ENCODE measurements around the gene SMIM32.

Gene SMIM32

DNA sequence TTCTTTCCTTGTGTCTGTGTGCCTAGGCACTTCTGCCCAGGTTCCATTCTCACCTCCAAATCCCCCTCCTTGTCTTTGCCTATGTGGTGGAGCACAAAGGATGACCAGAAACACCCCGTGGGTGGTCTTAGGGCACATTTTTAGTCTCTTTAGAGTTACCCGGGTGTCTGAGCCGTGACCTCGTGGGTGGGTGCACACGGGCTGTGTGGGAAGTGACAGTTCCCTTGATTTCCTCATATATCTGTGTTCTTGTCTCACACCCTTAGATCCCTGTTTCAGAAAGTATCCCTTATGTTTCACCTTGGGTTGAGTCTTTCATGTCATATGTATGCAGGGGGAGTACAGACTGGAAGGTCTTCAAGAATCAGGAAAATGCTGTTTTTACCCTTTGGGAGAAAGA, 13.4 kb upstream of the SMIM32 start:
- no peak for DNase-seq

DNA sequence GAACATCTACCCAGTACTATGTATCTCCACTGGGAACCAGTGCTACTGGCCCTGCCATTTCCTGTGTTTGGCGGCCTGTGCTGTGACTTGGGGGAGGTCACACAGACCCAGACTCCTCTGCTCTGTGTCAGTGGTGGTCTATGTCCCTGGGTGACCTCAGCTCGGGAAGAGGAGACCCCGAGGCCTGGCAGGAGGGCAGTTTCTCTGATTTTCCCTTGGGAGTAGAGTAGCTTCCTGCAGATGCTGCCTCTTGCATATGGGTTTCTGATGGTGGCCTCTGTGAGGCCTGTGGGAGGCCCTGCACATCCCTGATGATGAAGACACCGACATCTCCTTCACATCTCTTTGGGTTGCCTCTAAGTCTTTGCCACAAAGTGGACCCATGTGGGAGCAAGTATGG, 13.0 kb upstream of the SMIM32 start:
- no peak for DNase-seq

DNA sequence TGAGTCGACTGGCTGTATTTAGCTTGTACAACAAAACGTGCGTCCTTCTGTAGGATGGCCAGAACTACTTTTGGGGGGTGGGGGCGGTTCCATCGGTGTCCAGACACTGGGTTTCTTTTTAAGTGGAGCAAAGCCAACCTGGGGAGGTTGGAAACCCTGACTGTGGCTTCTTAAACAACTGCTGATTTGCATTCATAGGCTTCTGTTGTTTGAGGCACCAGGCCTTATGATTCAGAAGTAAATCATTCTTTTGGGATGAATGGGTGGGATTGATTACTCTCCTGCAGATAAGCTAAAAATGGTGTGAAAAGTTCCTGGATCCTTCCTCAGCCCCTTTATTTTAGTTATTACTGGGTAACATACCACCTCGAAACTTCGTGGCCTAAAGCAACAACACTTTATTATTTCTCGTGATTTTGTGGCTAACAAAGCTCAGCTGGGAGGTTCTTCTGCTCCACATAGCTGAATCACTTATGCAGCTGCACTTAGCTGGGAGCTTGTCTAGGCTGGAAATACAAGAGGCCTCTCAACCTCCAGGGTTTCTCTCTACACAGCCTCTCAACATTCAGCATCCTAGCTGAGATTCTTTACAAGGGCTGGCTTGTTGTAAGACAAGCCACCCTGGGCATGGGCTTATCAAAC, 12.2 kb upstream of the SMIM32 start:
- no peak for DNase-seq

DNA sequence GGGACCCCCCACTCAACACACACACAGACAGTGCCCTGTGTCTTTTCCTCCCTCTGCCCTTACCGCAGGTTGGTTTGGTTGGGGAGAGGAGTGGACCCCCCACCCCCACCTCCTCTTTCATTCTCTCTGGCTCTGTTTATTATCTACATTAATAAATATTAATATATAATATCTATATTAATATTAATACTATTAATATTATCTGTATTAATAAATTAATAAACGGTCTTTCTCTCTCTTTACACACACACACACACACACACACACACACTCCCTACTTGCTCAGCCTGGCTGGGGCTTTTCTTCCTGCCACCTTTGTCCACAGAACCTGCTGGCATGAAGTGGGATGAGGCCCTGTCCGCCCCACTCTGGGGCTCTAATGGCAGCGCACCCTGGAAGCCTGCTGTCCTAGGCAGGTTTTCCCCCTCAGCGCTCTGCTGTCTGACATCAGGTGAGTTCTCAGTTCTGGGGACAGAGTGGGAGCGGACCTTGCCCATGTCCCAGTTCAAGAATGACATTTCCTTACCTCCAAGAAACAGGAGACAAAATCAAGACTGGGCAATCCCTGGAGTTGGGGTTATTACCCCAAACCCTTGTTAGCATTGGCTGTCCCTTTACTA, 10.5 kb upstream of the SMIM32 start:
- DNase-seq: no peak

DNA sequence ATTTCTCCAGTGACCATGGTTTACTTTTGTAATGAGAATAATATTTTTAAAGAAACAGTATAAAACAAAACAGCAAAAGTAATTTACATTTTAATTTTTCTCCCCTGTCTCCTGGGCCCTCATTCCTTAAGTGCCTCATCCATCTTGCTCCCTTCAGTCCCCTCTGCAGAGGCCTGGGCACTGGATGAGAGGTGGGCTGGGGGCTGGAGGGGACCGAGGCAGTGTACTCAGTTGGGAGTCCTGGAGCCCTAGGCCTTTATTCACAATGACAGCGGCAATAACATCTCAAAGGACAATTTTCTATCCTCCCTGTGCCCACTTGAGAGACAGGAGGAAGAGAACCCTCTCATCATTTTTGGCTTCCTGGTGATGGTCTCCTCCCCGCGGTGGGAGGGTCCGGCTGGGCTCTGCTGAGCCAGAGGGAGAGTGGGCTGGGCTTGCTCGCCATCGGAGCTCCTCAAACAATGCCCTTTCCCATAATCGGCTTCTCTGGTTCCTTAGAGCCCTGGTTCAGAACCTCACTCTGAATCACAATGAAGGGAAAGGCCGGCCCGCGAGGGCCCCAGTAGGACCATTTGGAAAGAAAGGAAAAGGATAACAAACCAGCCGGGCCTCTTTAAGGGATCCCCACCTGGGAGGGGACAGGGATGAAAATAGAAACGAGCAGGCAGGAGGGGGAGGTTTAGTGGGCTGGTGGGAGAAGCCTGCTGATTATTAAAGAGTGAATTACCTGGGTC, 9.7 kb upstream of the SMIM32 start:
- no peak for DNase-seq

DNA sequence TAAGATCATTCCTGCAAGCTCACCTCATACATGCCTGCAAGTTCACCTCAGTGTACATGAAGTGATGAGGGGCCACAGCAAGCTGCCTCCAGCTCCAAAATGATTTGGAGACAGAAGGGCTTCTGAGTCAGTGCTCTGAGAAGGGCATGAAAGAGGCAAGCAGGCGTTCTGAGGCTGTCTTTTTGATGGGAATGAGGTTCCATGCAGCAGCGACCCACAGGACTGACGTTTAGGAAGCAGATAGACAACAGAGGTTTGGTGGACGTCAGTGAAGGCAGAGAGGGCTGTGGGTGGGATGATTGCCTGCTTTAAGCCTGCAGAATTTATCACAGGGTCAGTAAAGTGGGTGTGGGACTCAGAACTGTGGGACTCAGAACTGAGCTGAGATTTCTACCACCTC, 8.9 kb upstream of the SMIM32 start:
- no peak for DNase-seq

DNA sequence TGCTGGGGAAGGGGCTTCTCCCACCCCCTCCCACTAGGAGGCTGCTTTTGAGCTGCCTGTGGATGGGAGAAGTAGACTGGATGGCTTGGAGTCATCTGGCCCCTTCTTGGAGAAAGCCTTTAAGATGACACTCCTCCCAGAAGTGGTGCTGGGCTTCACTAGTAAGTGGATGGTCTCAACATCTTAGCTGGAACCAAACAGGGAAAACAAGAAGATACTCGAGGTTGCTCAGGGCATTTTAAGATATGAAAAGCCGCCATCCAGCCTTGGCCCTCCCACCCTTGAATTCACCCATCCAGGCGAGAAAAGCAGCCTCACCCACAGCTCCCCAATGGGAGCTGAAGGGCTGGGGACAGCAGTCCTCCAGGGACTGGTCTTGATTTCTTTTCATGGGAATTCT, 7.8 kb upstream of the SMIM32 start:
- DNase-seq: no peak

DNA sequence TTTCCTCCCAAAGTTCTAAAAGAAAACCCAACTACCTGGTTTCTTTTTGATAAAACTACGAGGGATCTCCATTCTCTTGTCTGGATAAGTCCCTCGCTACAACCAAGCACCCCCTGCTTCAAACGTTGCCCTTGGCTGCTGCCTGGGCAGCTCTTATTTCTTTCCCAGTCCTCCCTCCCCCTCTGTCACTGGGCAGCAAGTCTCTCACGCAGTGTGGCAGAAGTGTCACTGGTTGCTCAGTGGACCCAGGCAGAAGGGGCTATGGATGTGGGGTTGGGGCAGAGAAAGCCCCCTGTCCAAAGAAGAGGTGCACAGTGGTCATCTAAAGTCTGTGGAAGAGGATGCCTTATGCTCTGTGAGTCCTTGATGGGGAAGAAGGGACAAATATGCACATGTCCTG, 7.2 kb upstream of the SMIM32 start:
- no peak for DNase-seq

DNA sequence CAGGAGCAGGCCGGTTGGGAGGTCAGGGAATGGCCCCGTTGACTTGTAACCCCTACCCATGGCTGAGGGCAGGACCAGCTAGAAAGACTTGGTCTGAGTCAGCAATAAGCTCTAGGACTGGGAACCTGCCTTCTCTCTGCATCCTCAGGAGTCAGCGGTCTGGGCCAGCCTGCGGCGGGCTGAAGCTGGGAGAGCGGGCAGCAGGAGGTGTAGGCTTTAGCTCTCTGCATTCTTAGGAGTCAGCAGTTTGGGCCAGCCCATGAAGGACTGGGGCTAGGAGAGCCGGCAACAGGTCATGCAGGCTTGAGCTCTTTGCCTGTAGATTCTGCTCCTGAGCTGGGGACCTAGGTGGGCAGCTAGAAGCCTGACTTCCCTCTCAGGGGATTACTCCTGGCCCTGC, 6.4 kb upstream of the SMIM32 start:
- DNase-seq: no peak

DNA sequence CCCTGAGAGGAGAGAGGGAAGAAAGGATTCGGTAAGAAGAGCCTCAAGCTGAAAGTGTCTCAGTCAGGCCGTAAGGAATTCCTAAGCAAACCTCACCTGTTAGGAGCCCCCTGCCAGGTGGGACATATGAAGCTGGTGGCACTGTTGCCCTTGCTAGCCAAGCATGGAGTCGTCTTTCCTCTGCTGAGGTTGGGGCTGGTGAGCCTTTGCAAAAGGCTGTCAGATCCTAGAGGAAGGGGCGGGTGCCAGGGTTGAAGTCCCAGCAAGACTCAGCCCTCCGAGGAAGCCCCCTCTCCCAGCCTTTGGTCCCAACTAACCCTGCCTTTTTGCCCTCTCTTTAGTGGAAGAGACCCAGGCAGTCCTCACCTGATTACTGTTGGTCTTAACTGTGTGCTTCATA, 5.5 kb upstream of the SMIM32 start:
- DNase-seq: no peak

DNA sequence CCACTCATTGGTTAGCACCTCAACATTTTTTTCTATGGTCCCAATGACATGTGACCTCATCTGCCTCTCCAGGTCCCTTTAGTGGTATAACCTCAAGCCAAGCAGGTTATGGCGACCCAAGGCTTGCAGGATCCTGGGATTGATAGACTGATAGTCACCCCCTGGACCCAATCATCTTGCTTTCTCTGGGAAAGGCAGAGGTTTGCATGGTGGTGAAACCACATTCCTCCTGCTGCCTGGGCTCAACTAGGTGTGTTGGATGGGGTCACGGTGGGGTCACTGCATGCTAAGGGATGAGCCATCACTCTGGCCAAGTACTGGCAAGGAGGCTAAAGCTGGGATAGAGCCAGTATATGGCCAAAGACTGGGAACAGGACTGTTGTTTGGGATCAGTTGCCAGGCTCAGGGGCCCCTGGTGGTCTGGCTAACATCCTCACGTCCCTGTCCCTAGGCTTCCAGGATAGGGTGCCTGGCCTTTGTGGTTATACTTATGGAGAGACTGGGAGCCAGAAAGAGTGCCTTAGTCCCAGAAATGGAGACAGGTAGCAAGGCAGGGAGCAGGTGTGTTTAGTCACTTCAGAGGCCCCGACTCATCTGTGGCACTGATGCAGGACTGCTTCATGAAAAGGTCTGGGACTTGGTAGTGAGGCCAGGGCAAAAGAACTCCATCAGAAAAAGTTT, 4.6 kb upstream of the SMIM32 start:
- DNase-seq: no peak

DNA sequence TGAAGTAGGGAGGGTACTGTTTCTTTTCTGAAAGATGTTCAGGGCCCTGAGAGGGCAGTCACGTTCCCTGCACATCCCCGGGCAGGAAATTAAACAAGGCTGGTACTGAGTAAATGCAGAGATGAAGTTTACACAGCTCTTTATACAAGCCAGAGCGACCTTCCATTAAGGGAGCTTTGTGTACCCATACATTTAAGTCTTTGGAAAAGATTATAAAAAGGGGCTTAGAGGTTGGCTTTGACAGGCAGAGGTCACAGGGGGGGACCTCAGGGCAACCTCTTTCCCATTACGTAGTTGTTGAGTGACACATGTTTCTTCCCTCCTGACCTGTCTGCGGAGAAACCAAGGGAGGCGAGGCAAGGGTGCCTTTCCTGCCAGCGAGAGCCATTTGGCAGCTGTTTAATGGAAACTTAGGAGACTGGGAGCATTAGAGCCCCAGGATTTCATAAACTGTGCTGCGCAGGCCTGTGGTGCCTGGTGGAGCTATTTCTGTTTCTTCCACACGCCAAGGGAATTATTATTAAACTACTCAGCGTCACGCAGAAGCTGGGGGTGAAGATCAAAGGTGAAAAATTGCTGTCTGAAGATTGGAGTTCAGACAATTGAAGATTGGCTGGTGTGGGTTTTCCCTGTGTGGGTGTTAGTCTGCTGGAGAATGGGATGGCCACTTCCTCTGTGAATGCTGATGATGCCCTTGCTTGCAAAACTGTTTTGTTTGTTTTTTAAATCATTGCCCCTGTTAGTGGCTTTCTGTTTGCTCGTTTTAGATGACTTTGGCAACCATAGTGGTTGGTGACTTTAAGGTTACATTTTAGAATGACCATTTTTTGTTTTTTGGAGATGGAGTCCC, 3.2 kb upstream of the SMIM32 start:
- no peak for DNase-seq

DNA sequence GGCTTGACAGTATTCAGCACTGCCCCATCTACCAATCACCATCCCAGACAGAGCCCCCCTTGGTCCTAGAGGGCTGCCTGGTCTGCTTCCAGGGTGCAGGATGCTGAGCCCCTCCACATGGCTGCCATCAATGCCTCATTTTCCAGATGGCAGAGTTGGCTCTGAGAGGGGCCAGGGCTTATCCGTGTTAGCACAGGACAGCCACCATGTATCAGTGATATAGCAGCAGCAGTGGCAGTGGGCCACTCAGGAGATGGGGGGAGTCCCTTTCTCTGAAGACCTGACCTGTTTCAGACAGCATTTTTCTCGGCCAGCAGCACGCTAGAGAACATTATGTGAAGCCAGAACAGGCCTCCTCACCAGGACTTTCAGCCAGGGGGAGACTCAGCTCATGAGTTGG, 1.6 kb upstream of the SMIM32 start:
- no peak for DNase-seq

DNA sequence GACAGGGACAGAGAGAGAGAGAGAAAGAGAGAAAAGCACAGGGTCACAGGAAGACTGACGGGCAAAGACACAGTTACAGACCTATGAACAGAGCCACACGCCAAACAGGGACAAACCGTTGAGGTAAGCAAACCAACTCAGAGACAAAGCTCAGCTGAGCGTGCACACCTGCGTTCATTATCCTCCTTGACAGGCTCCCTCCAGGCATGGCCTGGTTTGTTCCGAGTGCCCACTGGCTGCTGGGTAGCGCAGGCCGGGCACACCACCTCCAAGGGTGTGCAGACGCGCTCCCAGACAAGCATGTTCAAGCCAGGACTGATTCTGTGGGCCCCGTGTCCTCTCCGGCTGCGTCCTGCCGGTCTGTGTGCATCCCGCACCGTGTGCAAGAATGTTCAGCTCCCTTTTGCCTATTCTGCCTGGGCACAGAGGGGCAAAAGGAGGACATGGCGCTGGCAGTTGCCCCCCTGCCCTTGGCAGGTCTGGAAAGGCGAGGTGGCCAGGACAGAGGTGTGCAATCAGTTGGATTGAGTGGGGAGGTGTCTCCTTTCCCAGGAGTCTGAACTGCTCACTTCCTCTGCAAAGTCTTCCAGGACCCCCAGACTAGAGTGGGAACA, 467 bp upstream of the SMIM32 start:
- DNase-seq: peak in 1 of 2 experiments; percentile 41

DNA sequence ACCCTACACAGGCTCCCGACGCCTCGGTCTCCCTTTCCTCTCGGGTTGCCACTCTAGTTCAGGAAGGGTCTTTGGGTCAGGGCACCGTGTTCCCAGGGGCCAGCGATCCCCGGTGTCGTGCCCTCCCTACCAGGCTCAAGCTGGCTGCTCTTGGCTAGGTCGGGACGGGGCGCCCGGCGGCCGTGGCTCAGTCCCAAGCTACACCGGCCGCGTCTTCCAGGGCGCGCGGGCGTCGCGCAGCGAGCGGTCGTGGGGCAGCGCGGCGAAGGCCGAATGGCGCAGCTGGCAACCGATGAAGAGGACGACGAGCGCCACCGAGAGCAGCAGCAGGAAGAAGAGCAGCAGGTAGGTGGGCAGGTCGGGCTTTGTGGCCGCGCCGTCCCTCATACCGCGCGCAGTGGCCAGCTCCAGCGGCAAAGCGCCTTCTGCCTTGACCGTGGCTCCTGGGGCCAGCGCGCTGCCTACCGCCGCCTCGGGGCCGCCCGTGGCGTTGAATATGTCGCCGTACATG, 892 bp downstream of the SMIM32 start:
- peak in 1 of 2 experiments; percentile 29 for DNase-seq

DNA sequence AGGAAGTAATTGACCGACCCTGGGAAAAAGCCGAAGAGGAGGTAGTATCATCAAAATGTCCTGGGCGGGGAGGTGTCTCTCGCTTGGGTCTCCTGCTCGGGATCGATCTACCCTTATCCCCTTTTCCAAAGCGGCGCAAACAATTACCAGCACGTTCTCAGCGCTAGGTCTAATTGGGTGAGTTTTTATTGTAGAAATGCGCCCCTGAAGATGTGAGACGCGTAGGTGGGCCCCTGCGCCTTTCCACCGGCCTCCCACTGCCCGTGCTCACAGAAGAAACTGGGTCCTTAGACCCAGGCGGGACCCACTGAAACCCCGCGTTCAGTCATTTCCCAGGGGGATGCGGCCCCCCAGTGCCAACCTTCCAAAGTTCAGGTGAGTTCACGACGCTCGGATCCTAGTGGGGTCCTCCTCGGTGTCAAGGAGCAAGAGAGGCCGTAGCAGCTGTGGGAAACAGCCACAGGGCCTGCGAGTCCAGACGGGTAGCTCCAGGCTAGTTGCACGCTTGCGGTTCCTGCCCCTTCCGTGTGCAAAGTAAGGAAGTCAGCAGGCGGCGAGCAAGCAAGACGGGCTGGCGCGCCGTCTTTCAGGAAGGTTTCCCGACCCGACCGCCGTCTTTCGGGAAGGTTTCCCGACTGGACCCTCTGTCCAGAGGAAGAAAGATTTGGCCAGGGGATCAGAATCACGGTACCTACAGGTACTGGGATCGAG, 1.5 kb downstream of the SMIM32 start:
- DNase-seq: peak in 1 of 2 experiments; percentile 35

DNA sequence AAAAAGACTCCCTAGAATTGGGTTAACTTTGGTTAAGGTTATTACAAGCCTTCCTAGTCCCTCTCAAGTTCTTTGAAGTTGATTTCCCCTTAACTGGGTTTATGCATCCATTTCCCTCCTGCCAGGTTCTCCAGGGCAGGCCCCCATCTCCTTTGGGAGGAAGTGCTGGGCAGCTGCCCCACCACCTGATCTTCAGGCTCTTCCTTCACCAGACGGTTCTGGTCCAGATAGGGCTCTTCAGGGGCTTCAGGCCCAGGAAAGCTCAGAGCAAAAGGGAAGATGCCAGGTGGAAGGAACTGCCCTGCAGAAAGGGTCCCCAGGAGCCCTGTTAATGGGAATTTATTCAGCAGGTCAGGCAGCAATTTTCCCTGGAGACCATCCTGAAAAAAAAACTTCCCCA, 2.1 kb downstream of the SMIM32 start:
- no peak for DNase-seq

DNA sequence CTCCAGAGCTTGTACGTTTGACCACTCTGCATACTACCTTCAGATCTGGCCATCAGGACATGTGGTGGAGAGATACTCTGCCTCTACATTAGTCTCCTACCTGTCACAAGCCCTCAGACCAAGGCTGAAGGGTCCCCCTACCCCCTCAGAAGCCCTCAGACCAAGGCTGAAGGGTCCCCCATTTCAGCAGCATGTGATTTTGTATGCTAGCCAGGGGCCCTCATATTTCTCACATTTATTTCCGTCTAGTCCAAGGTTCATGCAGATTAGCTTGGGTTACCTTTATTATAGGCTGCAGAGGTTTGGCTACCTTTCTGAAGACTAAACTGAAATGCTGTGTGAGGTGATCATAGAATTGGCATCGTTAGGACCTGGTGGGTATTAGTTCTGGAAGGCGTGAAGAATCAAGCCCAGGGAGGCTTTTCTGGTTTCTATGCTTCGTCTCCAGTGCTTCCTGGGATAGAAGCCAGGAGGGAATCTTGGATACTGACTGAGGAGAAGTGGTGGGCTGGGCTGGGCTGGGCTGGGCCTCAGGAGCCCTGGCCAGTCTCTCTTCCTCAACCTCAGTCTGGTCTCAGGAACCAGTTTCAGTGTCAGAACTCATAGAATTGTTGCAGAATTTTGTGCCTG, 2.8 kb downstream of the SMIM32 start:
- DNase-seq: no peak

DNA sequence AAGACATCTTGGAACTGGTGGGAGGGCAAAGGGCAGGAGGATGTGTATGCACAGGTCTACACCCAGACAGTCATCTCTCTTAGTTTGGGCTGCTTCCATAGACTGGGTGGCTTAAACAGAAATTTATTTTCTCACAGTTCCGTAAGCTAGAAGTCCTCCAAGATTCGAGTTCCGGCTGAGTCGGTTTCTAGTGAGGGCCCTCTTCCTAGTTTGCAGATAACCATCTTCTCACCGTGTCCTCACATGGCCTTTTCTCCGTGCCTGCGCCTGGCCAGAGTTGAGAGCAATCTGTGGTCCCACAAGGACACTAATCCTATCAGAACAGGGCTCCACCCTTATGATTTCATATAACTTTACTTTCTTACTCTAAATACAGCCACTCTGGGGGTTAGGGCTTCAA, 4.1 kb downstream of the SMIM32 start:
- DNase-seq: no peak

DNA sequence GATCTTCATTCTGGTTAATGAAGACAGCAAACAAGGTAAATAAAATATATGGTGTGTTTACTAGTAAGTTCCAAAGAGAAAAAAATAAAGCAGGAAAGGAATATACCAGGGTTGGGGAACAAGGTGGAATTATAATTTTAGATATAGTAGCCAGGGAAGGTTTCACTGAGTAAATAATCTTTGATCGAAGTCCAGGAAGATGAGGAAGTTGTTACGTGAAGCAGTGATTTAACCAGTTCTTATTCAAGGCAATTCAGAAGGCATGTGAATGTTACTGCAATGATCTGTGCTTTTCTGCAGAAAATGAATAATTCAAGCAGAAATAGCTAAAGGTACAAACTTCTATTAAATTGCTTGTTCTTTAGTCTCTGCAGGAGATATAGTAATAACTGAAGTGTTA, 6.2 kb downstream of the SMIM32 start:
- no peak for DNase-seq

All from NCI-H526 (cell line).